IMR-90 (cell line): Measurements from ENCODE around the gene PPP2R5A. TPM values are rescaled to one million over a fixed set of nuclear protein-coding genes. Genes with fewer than 3 reads are reported as not detected.

Experiments used
- ATAC-seq: fragments of 200-7000 bp; cut with Tn5 transposase; 2 replicates; pipeline ENCODE4 v1.9.1; 2020; ENCODE audit warnings: low read depth, mild to moderate bottlenecking, moderate library complexity
- BruUV-seq: library from RNA; stranded (reverse); fragments of 400-500 nt; replicated peaks from 2 replicates; lab custom pipeline; 2021; lab: Mats Ljungman, UMichigan
- CTCF ChIA-PET: fragments of 300-600 bp; formaldehyde crosslinking; extraction: SDS; loops from one replicate; lab custom pipeline; 2021; ENCODE audit warnings: antibody characterized with exemption; lab: Yijun Ruan, JAX
- POLR2A ChIA-PET: fragments of 300-600 bp; sonication (Branson Sonifier 250); formaldehyde crosslinking; loops from one replicate; lab custom pipeline; 2022; ENCODE audit warnings: antibody characterized with exemption; ENCODE audit not compliant: unreplicated experiment; lab: Charles Lee
- DNase-seq: peaks from one replicate; pipeline ENCODE4 v3.0.0; 2013
- H2AFZ ChIP-seq: replicated peaks from 2 replicates; pipeline ENCODE3; 2013; ENCODE audit warnings: low read length, mild to moderate bottlenecking; ENCODE audit not compliant: poor library complexity
- H2AK5ac ChIP-seq: 2 replicates; pipeline ENCODE4 v1.6.1; 2013; ENCODE audit warnings: low read depth, low read length, inconsistent platforms
- H2AK9ac ChIP-seq: replicated peaks from 2 replicates; pipeline ENCODE3; 2013; ENCODE audit warnings: mild to moderate bottlenecking, low read depth, low read length, moderate library complexity; ENCODE audit not compliant: poor library complexity
- H2BK120ac ChIP-seq: 2 replicates; pipeline ENCODE4 v1.6.1; 2013; ENCODE audit warnings: low read depth, low read length, inconsistent platforms
- H2BK15ac ChIP-seq: 3 replicates; pipeline ENCODE4 v1.6.1; 2013; ENCODE audit warnings: low read depth, low read length, inconsistent platforms
- H2BK20ac ChIP-seq: 2 replicates; pipeline ENCODE4 v1.6.1; 2013; ENCODE audit warnings: low read depth, mild to moderate bottlenecking, inconsistent platforms, low read length, moderate library complexity
- H2BK5ac ChIP-seq: 2 replicates; pipeline ENCODE4 v1.6.1; 2013; ENCODE audit warnings: mild to moderate bottlenecking, low read depth, low read length, inconsistent platforms; ENCODE audit not compliant: poor library complexity, severe bottlenecking
- H3K14ac ChIP-seq: replicated peaks from 2 replicates; pipeline ENCODE4 v1.6.1; 2013; ENCODE audit warnings: low read depth, low read length, inconsistent platforms
- H3K18ac ChIP-seq: 2 replicates; pipeline ENCODE4 v1.6.1; 2013; ENCODE audit warnings: low read depth, low read length, control low read depth
- H3K23ac ChIP-seq: 2 replicates; pipeline ENCODE4 v1.6.1; 2013; ENCODE audit warnings: low read depth, low read length, inconsistent platforms
- H3K27ac ChIP-seq: 2 replicates; pipeline ENCODE4 v1.5.1; 2013; ENCODE audit warnings: mild to moderate bottlenecking, control low read depth, low read length; ENCODE audit not compliant: insufficient read depth
- H3K27me3 ChIP-seq: 2 replicates; pipeline ENCODE4 v1.6.1; 2013; ENCODE audit warnings: low read length; ENCODE audit not compliant: control insufficient read depth, insufficient read depth
- H3K36me3 ChIP-seq: 2 replicates; pipeline ENCODE4 v1.6.1; 2013; ENCODE audit warnings: low read length, mixed read lengths; ENCODE audit not compliant: control insufficient read depth, insufficient read depth
- H3K4ac ChIP-seq: 2 replicates; pipeline ENCODE4 v1.6.1; 2013; ENCODE audit warnings: low read depth, low read length, inconsistent platforms
- H3K4me1 ChIP-seq: 2 replicates; pipeline ENCODE4 v1.6.1; 2013; ENCODE audit warnings: low read length, mixed read lengths; ENCODE audit not compliant: control insufficient read depth, insufficient read depth
- H3K4me2 ChIP-seq: 2 replicates; pipeline ENCODE4 v1.6.1; 2013; ENCODE audit warnings: low read depth, mild to moderate bottlenecking, control low read depth, low read length, moderate library complexity
- H3K4me3 ChIP-seq: 2 replicates; pipeline ENCODE4 v1.5.1; 2013; ENCODE audit warnings: low read depth, mild to moderate bottlenecking, control low read depth, low read length, moderate library complexity; ENCODE audit not compliant: insufficient read depth
- H3K56ac ChIP-seq: 2 replicates; pipeline ENCODE4 v1.6.1; 2013; ENCODE audit warnings: low read length, inconsistent platforms; ENCODE audit not compliant: insufficient read depth; ENCODE audit errors: extremely low read depth
- H3K79me1 ChIP-seq, 2 experiments: 2 replicates each; pipeline ENCODE4 v1.6.1; 2013; ENCODE audit warnings: low read length in 2 of 2, inconsistent platforms in 1 of 2, low read depth in 1 of 2
- H3K9ac ChIP-seq: 2 replicates; pipeline ENCODE4 v1.6.1; 2013; ENCODE audit warnings: low read depth, low read length, control low read depth
- H3K9me1 ChIP-seq: 2 replicates; pipeline ENCODE4 v1.6.1; 2013; ENCODE audit warnings: low read length, inconsistent platforms; ENCODE audit not compliant: insufficient read depth
- H3K9me3 ChIP-seq: 2 replicates; pipeline ENCODE4 v1.6.1; 2013; ENCODE audit warnings: low read length; ENCODE audit not compliant: control insufficient read depth, insufficient read depth
- H4K20me1 ChIP-seq: 2 replicates; pipeline ENCODE4 v1.6.1; 2013; ENCODE audit warnings: low read length, inconsistent platforms; ENCODE audit not compliant: insufficient read depth
- H4K5ac ChIP-seq: 2 replicates; pipeline ENCODE4 v1.6.1; 2013; ENCODE audit warnings: mild to moderate bottlenecking, low read depth, low read length, control low read depth
- H4K8ac ChIP-seq, 2 experiments: 2 replicates each; pipeline ENCODE4 v1.6.1; 2013; ENCODE audit warnings: low read depth in 2 of 2, low read length in 2 of 2, control low read depth in 1 of 2, inconsistent platforms in 1 of 2
- H4K91ac ChIP-seq: 2 replicates; pipeline ENCODE4 v1.6.1; 2013; ENCODE audit warnings: low read depth, low read length, inconsistent platforms; ENCODE audit not compliant: insufficient read depth
- BHLHE40 ChIP-seq: fragments of 150-350 bp; IDR thresholded peaks from 2 replicates; pipeline ENCODE4 v1.6.1; 2016; ENCODE audit warnings: mild to moderate bottlenecking, low read depth, low read length
- CEBPB ChIP-seq: IDR thresholded peaks from 2 replicates; pipeline ENCODE4 v1.6.1; 2012; ENCODE audit warnings: low read depth, low read length, improper control_type of control experiment
- CHD1 ChIP-seq: IDR thresholded peaks from 2 replicates; pipeline ENCODE4 v1.6.1; 2012; ENCODE audit warnings: low read depth, low read length, improper control_type of control experiment
- FOS ChIP-seq: fragments of 150-350 bp; IDR thresholded peaks from 2 replicates; pipeline ENCODE4 v1.6.1; 2016; ENCODE audit warnings: low read depth, low read length
- MAFK ChIP-seq: IDR thresholded peaks from 2 replicates; pipeline ENCODE4 v1.6.1; 2012; ENCODE audit warnings: low read depth, low read length, improper control_type of control experiment
- MAZ ChIP-seq: IDR thresholded peaks from 2 replicates; pipeline ENCODE4 v1.6.1; 2012; ENCODE audit warnings: low read depth, mild to moderate bottlenecking, low read length, improper control_type of control experiment, moderate library complexity, borderline replicate concordance
- MXI1 ChIP-seq: IDR thresholded peaks from 2 replicates; pipeline ENCODE4 v1.6.1; 2012; ENCODE audit warnings: low read depth, mild to moderate bottlenecking, low read length, moderate library complexity, borderline replicate concordance
- NFE2L2 ChIP-seq: fragments of 150-350 bp; IDR thresholded peaks from 2 replicates; pipeline ENCODE4 v1.6.1; 2016; ENCODE audit warnings: low read depth, mild to moderate bottlenecking, low read length
- POLR2A ChIP-seq: IDR thresholded peaks from 2 replicates; pipeline ENCODE4 v1.6.1; 2012; ENCODE audit warnings: mild to moderate bottlenecking, low read depth, low read length
- RAD21 ChIP-seq: IDR thresholded peaks from 2 replicates; pipeline ENCODE4 v1.6.1; 2012; ENCODE audit warnings: low read length, improper control_type of control experiment
- RCOR1 ChIP-seq: IDR thresholded peaks from 2 replicates; pipeline ENCODE4 v1.6.1; 2012; ENCODE audit warnings: mild to moderate bottlenecking, low read length, improper control_type of control experiment; ENCODE audit not compliant: insufficient replicate concordance
- RFX5 ChIP-seq: IDR thresholded peaks from 2 replicates; pipeline ENCODE4 v1.8.0; 2012; ENCODE audit warnings: low read depth, mild to moderate bottlenecking, low read length, moderate library complexity
- SMC3 ChIP-seq: fragments of 150-350 bp; IDR thresholded peaks from 2 replicates; pipeline ENCODE4 v1.6.1; 2016; ENCODE audit warnings: low read depth, mild to moderate bottlenecking, antibody characterized with exemption, low read length, moderate library complexity
- whole genome bisulfite sequencing, 2 experiments: methylation state at CpG; one replicate each; pipeline versions ENCODE4 v1.1.5 to v1.1.7; 2013; ENCODE audit warnings: missing lambda C conversion rate in 2 of 2; ENCODE audit not compliant: insufficient read length in 1 of 2; ENCODE audit errors: extremely low coverage in 2 of 2; 5-methylcytosine and 5-hydroxymethylcytosine counted together
- dilution Hi-C: fragments of 300-500 bp; cut with HindIII; formaldehyde crosslinking; loops from one replicate; pipeline ENCODE4 v1.14.3; 2018; ENCODE audit warnings: low sequenced_read_pairs; ENCODE audit not compliant: unreplicated experiment
- in situ Hi-C: fragments of 300-500 bp; cut with MboI; formaldehyde crosslinking; loops from 3 replicates; pipeline ENCODE4 v1.14.3; 2019; ENCODE audit warnings: low sequenced_read_pairs, inconsistent platforms, mixed read lengths
- intact Hi-C: fragments of 100-400 bp; cut with micrococcal nuclease; formaldehyde crosslinking; loops from 2 replicates; pipeline ENCODE4 v1.10.0; 2022
- polyA plus RNA-seq, 3 experiments: library from polyadenylated mRNA; depleted of rRNA; stranded (reverse); fragments of >200 nt; gene quantifications; 2 replicates each; pipeline ENCODE4 v1.2.3, GENCODE V29; 2012; ENCODE audit warnings: low replicate concordance in 1 of 3
- total RNA-seq: library from RNA; depleted of rRNA; stranded (reverse); fragments of >200 nt; gene quantifications from 2 replicates; pipeline ENCODE4 v1.2.3, GENCODE V29; 2012
- TF ChIP-seq, protein P1 (sequence below): conservative IDR thresholded peaks from 2 replicates; pipeline ENCODE4 v1.5.1; 2012; ENCODE audit warnings: mild to moderate bottlenecking, low read depth, low read length, improper control_type of control experiment
- TF ChIP-seq, protein P2 (sequence below): fragments of 150-350 bp; IDR thresholded peaks from 2 replicates; pipeline ENCODE4 v1.6.1; 2016; ENCODE audit warnings: low read depth, mild to moderate bottlenecking, low read length, moderate library complexity, borderline replicate concordance
- TF ChIP-seq, protein P3 (sequence below): fragments of 150-350 bp; IDR thresholded peaks from 2 replicates; pipeline ENCODE4 v1.6.1; 2017; ENCODE audit warnings: mild to moderate bottlenecking, antibody characterized with exemption, low read length, low read depth

Gene PPP2R5A
- total and polyA plus RNA-seq, 2 of the 4 experiments (the other 2 are of a cell fraction), result 8.4 to 12.6 TPM

DNA sequence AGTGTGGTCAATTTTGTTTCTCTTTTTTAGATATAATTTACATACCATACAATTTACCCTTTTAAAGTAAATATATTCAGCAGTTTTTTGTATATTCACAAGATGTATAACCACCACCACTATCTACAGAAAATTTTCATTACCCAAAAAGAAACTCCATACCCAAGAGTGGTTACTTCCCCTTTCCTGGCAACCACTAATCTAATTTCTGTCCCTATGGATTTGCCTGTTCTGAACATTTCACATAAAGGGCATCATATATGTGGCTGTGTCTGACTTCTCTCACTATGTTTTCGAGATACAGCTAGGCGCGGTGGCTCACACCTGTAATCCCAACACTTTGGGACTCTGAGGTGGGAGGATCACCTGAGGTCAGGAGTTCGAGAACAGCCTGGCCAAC lies 115.8 kb downstream of the PPP2R5A start:
- Histone ChIP-seq H3K9me3 (no peaks in the 10 kb centered on the region; the same call in 1 of the 2 replicates), H2AFZ (no peak overlapping the region), H3K27me3 (no peaks in the 10 kb centered on the region), H3K36me3 (peaks cover 3% of the 10 kb centered on the region), H3K79me1 (0 out of 4 replicates have a peak, but pooled peaks cover 0 to 5% of the 10 kb centered on the region in 2 experiments), H3K9ac (no peak overlapping the region), H3K56ac (no peak overlapping the region), H4K20me1 (no peaks in the 10 kb centered on the region), H2AK5ac (no peak overlapping the region), H3K4me2 (no peak overlapping the region), H4K5ac (no peak overlapping the region), H2BK15ac (no peak overlapping the region), H3K23ac (no peak overlapping the region), H2BK5ac (no peak overlapping the region), H2BK20ac (no peak overlapping the region), H3K18ac (no peak overlapping the region), H4K8ac (no peak overlapping the region), H3K14ac (no peak overlapping the region), H2BK120ac (no peak overlapping the region), H3K4me1 (peaks cover 2% of the 10 kb centered on the region; the same call in 1 of the 2 replicates), H4K91ac (no peak overlapping the region), H3K27ac (no peak overlapping the region), H3K4me3 (no peak overlapping the region), H3K4ac (peak overlapping the region; percentile 42; the same call in 1 of the 2 replicates), H2AK9ac (no peak overlapping the region), H3K9me1 (no peaks in the 10 kb centered on the region)
- DNase-seq (no peak), ATAC-seq (no peak)
- no TSS peak for BruUV-seq
- in situ Hi-C loops, result no loop called here
- ChIA-PET CTCF (no interaction called here), POLR2A (no interaction called here)
- dilution Hi-C loops, result no loop called here
- no CpG with 5 or more reads among the region's 4 CpGs for WGBS, 2 experiments
- TF ChIP-seq POLR2A (no peak), MAFK (no peak), FOS (no peak), CHD1 (no peak), RAD21 (no peak), MXI1 (no peak), CEBPB (no peak), RFX5 (no peak), BHLHE40 (no peak), RCOR1 (no peak), NFE2L2 (no peak), MAZ (no peak), SMC3 (no peak)
- TF ChIP-seq, protein P1, sequence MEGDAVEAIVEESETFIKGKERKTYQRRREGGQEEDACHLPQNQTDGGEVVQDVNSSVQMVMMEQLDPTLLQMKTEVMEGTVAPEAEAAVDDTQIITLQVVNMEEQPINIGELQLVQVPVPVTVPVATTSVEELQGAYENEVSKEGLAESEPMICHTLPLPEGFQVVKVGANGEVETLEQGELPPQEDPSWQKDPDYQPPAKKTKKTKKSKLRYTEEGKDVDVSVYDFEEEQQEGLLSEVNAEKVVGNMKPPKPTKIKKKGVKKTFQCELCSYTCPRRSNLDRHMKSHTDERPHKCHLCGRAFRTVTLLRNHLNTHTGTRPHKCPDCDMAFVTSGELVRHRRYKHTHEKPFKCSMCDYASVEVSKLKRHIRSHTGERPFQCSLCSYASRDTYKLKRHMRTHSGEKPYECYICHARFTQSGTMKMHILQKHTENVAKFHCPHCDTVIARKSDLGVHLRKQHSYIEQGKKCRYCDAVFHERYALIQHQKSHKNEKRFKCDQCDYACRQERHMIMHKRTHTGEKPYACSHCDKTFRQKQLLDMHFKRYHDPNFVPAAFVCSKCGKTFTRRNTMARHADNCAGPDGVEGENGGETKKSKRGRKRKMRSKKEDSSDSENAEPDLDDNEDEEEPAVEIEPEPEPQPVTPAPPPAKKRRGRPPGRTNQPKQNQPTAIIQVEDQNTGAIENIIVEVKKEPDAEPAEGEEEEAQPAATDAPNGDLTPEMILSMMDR, result no peak
- TF ChIP-seq, protein P2, sequence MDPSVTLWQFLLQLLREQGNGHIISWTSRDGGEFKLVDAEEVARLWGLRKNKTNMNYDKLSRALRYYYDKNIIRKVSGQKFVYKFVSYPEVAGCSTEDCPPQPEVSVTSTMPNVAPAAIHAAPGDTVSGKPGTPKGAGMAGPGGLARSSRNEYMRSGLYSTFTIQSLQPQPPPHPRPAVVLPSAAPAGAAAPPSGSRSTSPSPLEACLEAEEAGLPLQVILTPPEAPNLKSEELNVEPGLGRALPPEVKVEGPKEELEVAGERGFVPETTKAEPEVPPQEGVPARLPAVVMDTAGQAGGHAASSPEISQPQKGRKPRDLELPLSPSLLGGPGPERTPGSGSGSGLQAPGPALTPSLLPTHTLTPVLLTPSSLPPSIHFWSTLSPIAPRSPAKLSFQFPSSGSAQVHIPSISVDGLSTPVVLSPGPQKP, result no peak
- TF ChIP-seq, protein P3, sequence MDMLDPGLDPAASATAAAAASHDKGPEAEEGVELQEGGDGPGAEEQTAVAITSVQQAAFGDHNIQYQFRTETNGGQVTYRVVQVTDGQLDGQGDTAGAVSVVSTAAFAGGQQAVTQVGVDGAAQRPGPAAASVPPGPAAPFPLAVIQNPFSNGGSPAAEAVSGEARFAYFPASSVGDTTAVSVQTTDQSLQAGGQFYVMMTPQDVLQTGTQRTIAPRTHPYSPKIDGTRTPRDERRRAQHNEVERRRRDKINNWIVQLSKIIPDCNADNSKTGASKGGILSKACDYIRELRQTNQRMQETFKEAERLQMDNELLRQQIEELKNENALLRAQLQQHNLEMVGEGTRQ, result no peak
- intact Hi-C loops, result no loop called here
